HCT116 (cell line): ENCODE data around the gene GSTK1. TPM values are rescaled to one million over a fixed set of nuclear protein-coding genes. Genes with fewer than 3 reads are reported as not detected.

ENCODE experiments used
- ATAC-seq: fragments of 200-7000 bp; cut with Tn5 transposase; 2 replicates; pipeline ENCODE4 v1.9.1; 2020; ENCODE audit warnings: mild to moderate bottlenecking, moderate library complexity
- BruUV-seq: library from RNA; stranded (reverse); fragments of 400-500 nt; replicated peaks from 2 replicates; lab custom pipeline; 2021; lab: Mats Ljungman, UMichigan
- CTCF ChIA-PET: fragments of 300-600 bp; sonication (Branson Sonifier 250); formaldehyde crosslinking; loops from one replicate; lab custom pipeline; 2021; ENCODE audit warnings: antibody characterized with exemption; lab: Charles Lee
- POLR2A ChIA-PET: fragments of 300-600, 350-600 bp; sonication (Branson Sonifier 250); formaldehyde crosslinking; loops from one replicate; lab custom pipeline; 2021; ENCODE audit warnings: antibody characterized with exemption; lab: Charles Lee
- RAD21 ChIA-PET, 2 experiments: fragments of 300-600 bp; sonication (Branson Sonifier 250); formaldehyde crosslinking; loops; one replicate each; lab custom pipeline; 2023; ENCODE audit warnings: low total read pairs in 2 of 2; ENCODE audit not compliant: uncharacterized antibody in 2 of 2, unreplicated experiment in 2 of 2, low non-redundant PET in 1 of 2; lab: Charles Lee
- DNase-seq: peaks from one replicate; pipeline ENCODE4 v3.0.0-alpha.2; 2010; ENCODE audit warnings: low read depth, low spot score
- H2AFZ ChIP-seq: fragments of 200-600 bp; shearing (Covaris generic), sonication (generic); 2 replicates; pipeline ENCODE4 v1.6.1; 2017; ENCODE audit warnings: low read depth, mixed run types, mixed read lengths, antibody characterized with exemption, low read length; ENCODE audit not compliant: poor library complexity, severe bottlenecking
- H3K27ac ChIP-seq: 2 replicates; pipeline ENCODE4 v1.5.1; 2012; ENCODE audit warnings: low read depth, low read length
- H3K27me3 ChIP-seq: fragments of 200-600 bp; sonication (generic); 2 replicates; pipeline ENCODE4 v1.6.1; 2016; ENCODE audit warnings: mixed run types, low read length, mixed read lengths; ENCODE audit not compliant: insufficient read depth
- H3K36me3 ChIP-seq, 2 experiments: fragments of 200-500 bp in 1 of 2; fragments of 200-600 bp in 1 of 2; sonication (Bioruptor generic) in 1 of 2; sonication (generic) in 1 of 2; 2 replicates each; pipeline versions ENCODE4 v1.5.1 to v1.6.1; 2014 to 2016; ENCODE audit warnings: low read length in 2 of 2, inconsistent platforms in 1 of 2, mixed read lengths in 1 of 2, mixed run types in 1 of 2; ENCODE audit not compliant: insufficient read depth in 2 of 2, control insufficient read depth in 1 of 2
- H3K4me1 ChIP-seq, 2 experiments: fragments of 200-600 bp in 1 of 2; sonication (generic) in 1 of 2; 2 replicates each; pipeline versions ENCODE4 v1.5.1 to v1.6.1; 2012 to 2017; ENCODE audit warnings: low read length in 2 of 2, inconsistent platforms in 1 of 2, mild to moderate bottlenecking in 1 of 2, mixed read lengths in 1 of 2, mixed run types in 1 of 2, moderate library complexity in 1 of 2; ENCODE audit not compliant: insufficient read depth in 2 of 2, control insufficient read depth in 1 of 2
- H3K4me2 ChIP-seq: fragments of 200-600 bp; sonication (generic); 2 replicates; pipeline ENCODE4 v1.6.1; 2017; ENCODE audit warnings: mixed run types, low read length, mixed read lengths
- H3K4me3 ChIP-seq, 2 experiments: fragments of 200-600 bp in 1 of 2; sonication (generic) in 1 of 2; replicated peaks in 1 of 2; 2 replicates each; pipeline ENCODE4 v1.5.1; 2011 to 2016; ENCODE audit warnings: low read length in 2 of 2, control low read depth in 1 of 2, low read depth in 1 of 2, mild to moderate bottlenecking in 1 of 2, mixed read lengths in 1 of 2, mixed run types in 1 of 2
- H3K79me2 ChIP-seq: fragments of 200-600 bp; sonication (generic); 2 replicates; pipeline ENCODE4 v1.6.1; 2017; ENCODE audit warnings: mild to moderate bottlenecking, mixed run types, low read length, moderate library complexity, mixed read lengths; ENCODE audit not compliant: insufficient read depth
- H3K9ac ChIP-seq: fragments of 200-600 bp; sonication (generic); 2 replicates; pipeline ENCODE4 v1.6.1; 2016; ENCODE audit warnings: low read length, mixed read lengths
- H3K9me2 ChIP-seq: fragments of 200-600 bp; sonication (generic), shearing (Covaris generic); 2 replicates; pipeline ENCODE4 v1.6.1; 2017; ENCODE audit warnings: mixed run types, mild to moderate bottlenecking, moderate library complexity; ENCODE audit not compliant: insufficient read depth
- H3K9me3 ChIP-seq, 2 experiments: fragments of 200-500 bp in 1 of 2; fragments of 200-600 bp in 1 of 2; sonication (Bioruptor generic) in 1 of 2; sonication (generic) in 1 of 2; 2 replicates each; pipeline ENCODE4 v1.6.1; 2014 to 2017; ENCODE audit warnings: low read length in 2 of 2, mixed read lengths in 2 of 2, inconsistent platforms in 1 of 2, low read depth in 1 of 2, mild to moderate bottlenecking in 1 of 2, mixed run types in 1 of 2, moderate library complexity in 1 of 2; ENCODE audit not compliant: control insufficient read depth in 1 of 2, insufficient read depth in 1 of 2
- H4K20me1 ChIP-seq: fragments of 200-600 bp; sonication (generic), shearing (Covaris generic); 2 replicates; pipeline ENCODE4 v1.6.1; 2017; ENCODE audit warnings: mixed run types, mild to moderate bottlenecking, moderate library complexity; ENCODE audit not compliant: insufficient read depth
- CEBPB ChIP-seq: IDR thresholded peaks from 2 replicates; pipeline ENCODE4 v1.6.1; 2012; ENCODE audit warnings: low read depth
- CTCF ChIP-seq, 3 experiments: fragments of 200-600 bp in 1 of 3; sonication (generic) in 1 of 3; IDR thresholded peaks in 2 of 3; conservative IDR thresholded peaks in 1 of 3; 2 replicates each; pipeline ENCODE4 v1.5.1; 2012 to 2017; ENCODE audit warnings: low read depth in 2 of 3, low read length in 2 of 3, antibody characterized with exemption in 1 of 3, borderline replicate concordance in 1 of 3, control low read depth in 1 of 3, mild to moderate bottlenecking in 1 of 3, mixed read lengths in 1 of 3, mixed run types in 1 of 3, moderate library complexity in 1 of 3; ENCODE audit not compliant: insufficient read depth in 1 of 3
- ELF1 ChIP-seq: IDR thresholded peaks from 2 replicates; pipeline ENCODE4 v1.6.1; 2012; ENCODE audit warnings: low read depth, borderline replicate concordance
- REST ChIP-seq: IDR thresholded peaks from 2 replicates; pipeline ENCODE4 v1.6.1; 2012; ENCODE audit warnings: low read depth
- SIN3A ChIP-seq: IDR thresholded peaks from 2 replicates; pipeline ENCODE4 v1.6.1; 2012; ENCODE audit warnings: low read depth
- YY1 ChIP-seq: IDR thresholded peaks from 2 replicates; pipeline ENCODE4 v1.6.1; 2011; ENCODE audit warnings: low read length, low read depth, moderate library complexity, mild to moderate bottlenecking; ENCODE audit not compliant: insufficient replicate concordance; ENCODE audit errors: extremely low read depth
- ZFX ChIP-seq: fragments of 450-650 bp; IDR thresholded peaks from 2 replicates; pipeline ENCODE4 v1.6.1; 2017
- intact Hi-C: fragments of 100-400 bp; cut with micrococcal nuclease; formaldehyde crosslinking; loops from 2 replicates; pipeline ENCODE4 v1.10.0; 2022
- total RNA-seq: library from RNA; stranded (reverse); gene quantifications from one replicate; pipeline ENCODE4 v1.2.1, GENCODE V29; 2021; ENCODE audit not compliant: unreplicated experiment

GSTK1 gene
- total RNA-seq, 1 experiment from 2014 or later, result 83.6 TPM

DNA sequence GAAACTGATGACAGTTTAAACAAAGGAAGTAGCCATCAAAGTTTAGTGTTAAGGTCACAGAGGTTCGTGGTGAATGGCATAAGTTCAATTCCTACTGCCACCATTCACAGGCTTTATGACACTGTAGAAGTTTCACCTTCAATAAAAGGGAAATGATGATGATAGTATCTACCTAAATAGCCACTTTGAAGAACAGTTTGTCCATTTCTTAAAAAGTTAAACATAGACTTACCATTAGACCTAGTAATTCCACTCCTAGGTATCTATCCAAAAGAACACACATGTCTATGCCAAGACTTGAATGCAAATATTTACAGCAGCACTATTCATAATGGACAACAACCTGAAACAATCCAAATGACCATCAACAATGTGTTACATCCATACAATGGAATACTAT lies 18.9 kb upstream of the GSTK1 start:
- ChIA-PET RAD21 (no interaction called here), CTCF (no interaction called here), POLR2A (no interaction called here)
- no peak overlapping the region for H3K9ac ChIP-seq
- no peak overlapping the region for H3K4me2 ChIP-seq
- no TSS peak for BruUV-seq
- H3K27ac ChIP-seq, result no peak overlapping the region
- H3K36me3 ChIP-seq, result no peaks in the 10 kb centered on the region
- no peak for ATAC-seq
- intact Hi-C loops, result no loop called here
- no peaks in the 10 kb centered on the region for H3K9me3 ChIP-seq
- H3K4me3 ChIP-seq, result no peak overlapping the region
- TF ChIP-seq REST (no peak), YY1 (no peak), SIN3A (no peak), CEBPB (no peak), ELF1 (no peak), CTCF (IDR thresholded peaks at IDR 0.05 in 2 of 3, conservative IDR thresholded peaks at IDR 0.05 in 1 of 3; ENCODE audit: borderline replicate concordance in 1 of 3, insufficient read depth in 1 of 3, low read depth in 2 of 3, low read length in 2 of 3) (no peak), ZFX (no peak)
- no peak overlapping the region for H2AFZ ChIP-seq
- no peaks in the 10 kb centered on the region for H3K27me3 ChIP-seq
- no peaks in the 10 kb centered on the region for H3K79me2 ChIP-seq
- H3K9me2 ChIP-seq, result no peaks in the 10 kb centered on the region
- H4K20me1 ChIP-seq, result no peaks in the 10 kb centered on the region
- DNase-seq, result no peak
- peaks cover 3 to 9% of the 10 kb centered on the region in 2 experiments; a peak in 3 of 4 replicates for H3K4me1 ChIP-seq
